Activated T-helper 1 cell treated with anti-CD3 and anti-CD28 coated beads, Interleukin-2, amount 50 U/mL, for 16 hours (primary cell): Measurements from ENCODE around the gene TRIM13.
"Not testable (repeated sequence)": the region's sequence is repeated elsewhere in the genome, so short reads cannot be mapped to it uniquely, and the experiment has no call there.

Experiments used
- DNase-seq, 2 donors: peaks; one replicate each; pipeline ENCODE4 v3.0.0-alpha.2; 2020; ENCODE audit warnings: low read depth in 1 of 2, low spot score in 1 of 2

TRIM13 gene

GRCh38 chr13:49996951-49997895, at the start of gene TRIM13:
Gene TRIM13 (plus strand): TSS chr13:49997042. CDS start chr13:50011941, 14,899 bp downstream.
- peak; percentile 68 to 70 for DNase-seq

GRCh38 chr13:49948777-49949270, 48.0 kb upstream of the TRIM13 start:
- DNase-seq, result not testable (repeated sequence)

- DNase-seq, result no peak
Observed at GRCh38 chr13:49951754-49952535, 44.9 kb upstream of the TRIM13 start.

GRCh38 chr13:49953560-49953959, 43.3 kb upstream of the TRIM13 start:
- no peak for DNase-seq

- DNase-seq, result no peak
Observed at GRCh38 chr13:49954674-49955455, 42.0 kb upstream of the TRIM13 start.

GRCh38 chr13:49956131-49956530, 40.7 kb upstream of the TRIM13 start:
- no peak for DNase-seq

- no peak for DNase-seq
Observed at GRCh38 chr13:49958321-49958720, 38.5 kb upstream of the TRIM13 start.

- no peak for DNase-seq
Observed at GRCh38 chr13:49967456-49967855, 29.4 kb upstream of the TRIM13 start.

- DNase-seq, result no peak
Observed at GRCh38 chr13:49972709-49973108, 24.1 kb upstream of the TRIM13 start.

- no peak for DNase-seq
Observed at GRCh38 chr13:49975826-49976225, 21.0 kb upstream of the TRIM13 start.

- DNase-seq, result peak; percentile 60 to 66
Observed at GRCh38 chr13:49976314-49977258, 20.3 kb upstream of the TRIM13 start.

- DNase-seq, result no peak
Observed at GRCh38 chr13:49977992-49978391, 18.9 kb upstream of the TRIM13 start.

- no peak for DNase-seq
Observed at GRCh38 chr13:49980266-49980665, 16.6 kb upstream of the TRIM13 start.

- DNase-seq, result no peak
Observed at GRCh38 chr13:49985129-49985528, 11.7 kb upstream of the TRIM13 start.

- DNase-seq, result no peak
Observed at GRCh38 chr13:49986471-49986870, 10.4 kb upstream of the TRIM13 start.

- DNase-seq, result not testable (repeated sequence)
Observed at GRCh38 chr13:49990612-49991011, 6.2 kb upstream of the TRIM13 start.

- no peak for DNase-seq
Observed at GRCh38 chr13:49993111-49993510, 3.7 kb upstream of the TRIM13 start.

GRCh38 chr13:49993666-49994065, 3.2 kb upstream of the TRIM13 start:
- no peak for DNase-seq

GRCh38 chr13:49995625-49996101, 1.2 kb upstream of the TRIM13 start:
- DNase-seq, result no peak
